ENCODE results near the gene LRRC43.

GRCh38 chr12:122203301-122204166 is 20.6 kb downstream of the LRRC43 start, which contains the start of gene B3GNT4:
- TF ChIP-seq CTCF (conservative IDR thresholded peaks at IDR 0.05; ENCODE audit: low read depth in 2 of 2) (no peak), POLR2AphosphoS5 (IDR thresholded peaks at IDR 0.05; ENCODE audit: low read depth) (peak; percentile 58), EZH2 (IDR thresholded peaks at IDR 0.05; ENCODE audit: low read depth, unreplicated experiment) (no peak), EZH2phosphoT487 (IDR thresholded peaks at IDR 0.05; ENCODE audit: unreplicated experiment) (peak; percentile 18), STAT1 (IDR thresholded peaks at IDR 0.05; ENCODE audit: unreplicated experiment) (no peak), NANOG (IDR thresholded peaks at IDR 0.05; ENCODE audit: borderline replicate concordance) (no peak), ZNF462 (CRISPR knock-in tag; IDR thresholded peaks at IDR 0.05) (no peak), ZNF331 (CRISPR knock-in tag; IDR thresholded peaks at IDR 0.05; ENCODE audit: low read depth) (no peak), JUNB (IDR thresholded peaks at IDR 0.05; ENCODE audit: unreplicated experiment) (no peak), CREB1 (CRISPR knock-in tag; IDR thresholded peaks at IDR 0.05; ENCODE audit: low read depth) (no peak), ETS1 (IDR thresholded peaks at IDR 0.05) (no peak), ZNF114 (CRISPR knock-in tag; IDR thresholded peaks at IDR 0.05) (no peak)
- TF ChIP-seq, protein P1, sequence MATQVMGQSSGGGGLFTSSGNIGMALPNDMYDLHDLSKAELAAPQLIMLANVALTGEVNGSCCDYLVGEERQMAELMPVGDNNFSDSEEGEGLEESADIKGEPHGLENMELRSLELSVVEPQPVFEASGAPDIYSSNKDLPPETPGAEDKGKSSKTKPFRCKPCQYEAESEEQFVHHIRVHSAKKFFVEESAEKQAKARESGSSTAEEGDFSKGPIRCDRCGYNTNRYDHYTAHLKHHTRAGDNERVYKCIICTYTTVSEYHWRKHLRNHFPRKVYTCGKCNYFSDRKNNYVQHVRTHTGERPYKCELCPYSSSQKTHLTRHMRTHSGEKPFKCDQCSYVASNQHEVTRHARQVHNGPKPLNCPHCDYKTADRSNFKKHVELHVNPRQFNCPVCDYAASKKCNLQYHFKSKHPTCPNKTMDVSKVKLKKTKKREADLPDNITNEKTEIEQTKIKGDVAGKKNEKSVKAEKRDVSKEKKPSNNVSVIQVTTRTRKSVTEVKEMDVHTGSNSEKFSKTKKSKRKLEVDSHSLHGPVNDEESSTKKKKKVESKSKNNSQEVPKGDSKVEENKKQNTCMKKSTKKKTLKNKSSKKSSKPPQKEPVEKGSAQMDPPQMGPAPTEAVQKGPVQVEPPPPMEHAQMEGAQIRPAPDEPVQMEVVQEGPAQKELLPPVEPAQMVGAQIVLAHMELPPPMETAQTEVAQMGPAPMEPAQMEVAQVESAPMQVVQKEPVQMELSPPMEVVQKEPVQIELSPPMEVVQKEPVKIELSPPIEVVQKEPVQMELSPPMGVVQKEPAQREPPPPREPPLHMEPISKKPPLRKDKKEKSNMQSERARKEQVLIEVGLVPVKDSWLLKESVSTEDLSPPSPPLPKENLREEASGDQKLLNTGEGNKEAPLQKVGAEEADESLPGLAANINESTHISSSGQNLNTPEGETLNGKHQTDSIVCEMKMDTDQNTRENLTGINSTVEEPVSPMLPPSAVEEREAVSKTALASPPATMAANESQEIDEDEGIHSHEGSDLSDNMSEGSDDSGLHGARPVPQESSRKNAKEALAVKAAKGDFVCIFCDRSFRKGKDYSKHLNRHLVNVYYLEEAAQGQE (IDR thresholded peaks at IDR 0.05; ENCODE audit: unreplicated experiment): no peak

Data from GM23338 (cell line).